ENCODE measurements around the gene NELL1. TPM values are rescaled to one million over a fixed set of nuclear protein-coding genes. Genes with fewer than 3 reads are reported as not detected.

The NELL1 gene
- total RNA-seq, 1 experiment from 2014 or later, result 0.22 TPM

GRCh38 chr11:21402274-21402673, 732.9 kb downstream of the NELL1 start:
- H3K27me3 ChIP-seq (ENCODE audit: insufficient read depth, low read length), result no peaks in the 10 kb centered on the region
- H2AK5ac ChIP-seq (ENCODE audit: insufficient read length, low read length), result no peak overlapping the region
- no peak overlapping the region for H2BK15ac ChIP-seq (ENCODE audit: low read depth, low read length)
- no peak overlapping the region for H3K4me2 ChIP-seq (ENCODE audit: insufficient read depth, insufficient read length, low read length)
- no peak overlapping the region for H2AFZ ChIP-seq (ENCODE audit: low read length)
- Mint-ChIP-seq H3K27me3 (ENCODE audit: low read depth) (no peaks in the 10 kb centered on the region), H3K36me3 (ENCODE audit: insufficient read depth in 1 of 3, low read depth in 3 of 3) (no peaks in the 10 kb centered on the region), H3K4me3 (no peak overlapping the region), H3K4me1 (peaks cover 0 to 4% of the 10 kb centered on the region in 2 experiments; a peak in 1 of 4 replicates), H3K9me3 (no peaks in the 10 kb centered on the region), H3K27ac (no peak overlapping the region)
- no peak overlapping the region for H2BK12ac ChIP-seq (ENCODE audit: insufficient read length, low read depth, low read length)
- no peak overlapping the region for H3K14ac ChIP-seq (ENCODE audit: insufficient read depth, low read length)
- no peak overlapping the region for H3T11ph ChIP-seq (ENCODE audit: low read length)
- no peak for DNase-seq
- H4K20me1 ChIP-seq (ENCODE audit: control insufficient read depth, insufficient read depth, insufficient read length), result no peaks in the 10 kb centered on the region
- H3K4ac ChIP-seq (ENCODE audit: low read depth, low read length), result no peak overlapping the region
- H3K9me3 ChIP-seq (ENCODE audit: control insufficient read depth, low read depth, low read length), result no peaks in the 10 kb centered on the region
- H4K5ac ChIP-seq (ENCODE audit: insufficient read length, low read depth, low read length), result no peak overlapping the region
- no peak overlapping the region for H3K9ac ChIP-seq (ENCODE audit: extremely low read depth, insufficient read length, low read length)
- H3K27ac ChIP-seq (ENCODE audit: insufficient read length, low read depth, low read length), result no peak overlapping the region
- H2BK20ac ChIP-seq (ENCODE audit: low read depth, low read length, poor library complexity, severe bottlenecking), result no peak overlapping the region
- H3K56ac ChIP-seq (ENCODE audit: insufficient read length, low read depth, low read length), result no peak overlapping the region
- H4K8ac ChIP-seq (replicated peaks; ENCODE audit: insufficient read length, low read depth, low read length), result no peak overlapping the region
- H4K91ac ChIP-seq (ENCODE audit: insufficient read length, low read depth, low read length), result no peak overlapping the region
- H3K79me2 ChIP-seq (ENCODE audit: insufficient read depth, low read length), result no peaks in the 10 kb centered on the region
- no peaks in the 10 kb centered on the region for H3K79me1 ChIP-seq (ENCODE audit: insufficient read depth, low read depth, low read length, poor library complexity, severe bottlenecking)
- no peaks in the 10 kb centered on the region for H3K23me2 ChIP-seq (ENCODE audit: insufficient read length, low read depth, low read length, poor library complexity, severe bottlenecking)
- no peak overlapping the region for H2BK120ac ChIP-seq (ENCODE audit: low read depth, low read length, poor library complexity, severe bottlenecking)
- no peaks in the 10 kb centered on the region for H3K4me1 ChIP-seq (ENCODE audit: insufficient read depth, low read length)
- no peak overlapping the region for H3K18ac ChIP-seq (ENCODE audit: insufficient read length, low read depth, low read length)
- TF ChIP-seq CTCF (conservative IDR thresholded peaks at IDR 0.05), result no peak
- WGBS (ENCODE audit: extremely low coverage, insufficient read length, low lambda C conversion rate), result no CpG with 5 or more reads among the region's 1 CpG
- no peak overlapping the region for H3K23ac ChIP-seq (ENCODE audit: insufficient read length, low read depth, low read length)
- H2BK5ac ChIP-seq (ENCODE audit: insufficient read length, low read length), result no peak overlapping the region

Measured in H9 (cell line).